GM21526 (cell line): ENCODE measurements around the gene RFX2.
"Not testable (repeated sequence)": the region's sequence is repeated elsewhere in the genome, so short reads cannot be mapped to it uniquely, and the experiment has no call there.

Experiments
- ATAC-seq: cut with Tn5 transposase; IDR thresholded peaks from one replicate; pipeline ENCODE4 v1.9.1; 2021; ENCODE audit warnings: moderate library complexity; ENCODE audit not compliant: unreplicated experiment, low FRiP score

The RFX2 gene

GRCh38 chr19:5994405-5995165 lies 115.7 kb downstream of the RFX2 start:
- ATAC-seq: no peak

GRCh38 chr19:5993648-5994358 lies 116.5 kb downstream of the RFX2 start:
- no peak for ATAC-seq

GRCh38 chr19:5993201-5993600 lies 117.1 kb downstream of the RFX2 start:
- no peak for ATAC-seq

GRCh38 chr19:5992756-5993155 lies 117.5 kb downstream of the RFX2 start:
- ATAC-seq: no peak

- ATAC-seq: no peak
These were observed 119.0 kb downstream of the RFX2 start for GRCh38 chr19:5991244-5991838.

- ATAC-seq: no peak
These were observed 120.0 kb downstream of the RFX2 start for GRCh38 chr19:5990289-5990797.

- no peak for ATAC-seq
These were observed 120.8 kb downstream of the RFX2 start for GRCh38 chr19:5989388-5990074.

- ATAC-seq: no peak
These were observed 121.5 kb downstream of the RFX2 start for GRCh38 chr19:5988517-5989387.

- ATAC-seq: no peak
These were observed 123.1 kb downstream of the RFX2 start for GRCh38 chr19:5987077-5987818.

GRCh38 chr19:5985837-5986236 lies 124.5 kb downstream of the RFX2 start:
- not testable (repeated sequence) for ATAC-seq

GRCh38 chr19:5985098-5985783 lies 125.1 kb downstream of the RFX2 start:
- no peak for ATAC-seq

GRCh38 chr19:5984600-5984999 lies 125.7 kb downstream of the RFX2 start:
- ATAC-seq: no peak

GRCh38 chr19:5983367-5983955 lies 126.8 kb downstream of the RFX2 start:
- ATAC-seq: no peak

GRCh38 chr19:5978606-5979552 lies 131.4 kb downstream of the RFX2 start:
- no peak for ATAC-seq

- ATAC-seq: peak; percentile 82
These were observed 132.3 kb downstream of the RFX2 start, which contains the start of gene RANBP3 for GRCh38 chr19:5977785-5978605. TSS of gene RANBP3 (minus strand) at chr19:5978140. CDS start at chr19:5978082, 58 bp downstream.

- ATAC-seq: peak; percentile 5
These were observed 133.0 kb downstream of the RFX2 start for GRCh38 chr19:5977222-5977784.
